Skin epidermis (tissue), 12 donors: Measurements from ENCODE around the gene PAIP2.
"Not testable (repeated sequence)": the region's sequence is repeated elsewhere in the genome, so short reads cannot be mapped to it uniquely, and the experiment has no call there.

ENCODE experiments used
- H3K27ac ChIP-seq, 21 experiments: fragments of 200-600 bp; sonication (generic) in 11 of 21; one replicate each; pipeline ENCODE4 v1.5.0; 2020; ENCODE audit warnings: mild to moderate bottlenecking in 3 of 21, inconsistent platforms in 2 of 21, moderate library complexity in 2 of 21
- H3K4me3 ChIP-seq, 7 experiments: fragments of 200-600 bp; sonication (generic) in 2 of 7; one replicate each; pipeline ENCODE4 v1.5.0; 2020; ENCODE audit warnings: inconsistent platforms in 2 of 7, mild to moderate bottlenecking in 2 of 7, moderate library complexity in 1 of 7

PAIP2 gene

DNA sequence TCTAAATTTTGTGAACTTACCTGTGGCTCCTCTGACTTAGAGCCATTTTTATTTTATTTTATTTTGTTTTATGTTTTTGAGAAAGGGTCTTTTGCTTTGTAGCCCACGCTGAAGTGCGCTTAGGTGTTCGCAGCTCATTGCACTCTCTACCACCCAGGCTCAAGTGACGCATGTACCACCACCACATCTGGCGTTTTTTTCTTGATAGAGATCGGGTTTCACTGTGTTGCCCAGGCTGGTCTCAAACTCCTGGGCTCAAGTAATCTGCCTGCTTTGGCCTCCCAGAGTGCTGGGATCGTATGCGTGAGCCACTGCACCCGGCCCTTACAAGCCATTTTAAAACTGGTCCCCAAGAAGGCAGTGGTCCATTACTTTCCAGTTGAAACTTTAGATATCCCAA lies 29.6 kb upstream of the PAIP2 start:
- no peak overlapping the region for H3K4me3 ChIP-seq
- no peak overlapping the region for H3K27ac ChIP-seq

DNA sequence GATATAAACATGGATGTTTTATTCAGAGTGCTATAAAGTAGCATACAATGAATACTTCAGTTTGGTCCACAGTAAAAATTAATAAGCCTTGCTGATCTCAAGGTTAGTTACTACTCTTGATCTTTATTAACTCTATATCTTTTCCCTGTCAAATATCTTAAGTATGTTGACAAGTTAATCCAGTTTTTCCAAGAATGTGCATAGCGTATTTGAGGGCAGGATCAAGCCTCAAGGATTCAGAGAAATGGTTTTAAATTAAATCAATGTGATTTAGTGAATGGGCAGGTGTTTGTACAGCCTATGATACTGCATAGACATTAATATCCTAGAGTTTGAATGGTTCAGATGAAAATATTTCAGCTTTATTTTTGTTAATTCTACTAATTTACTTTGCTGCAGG lies 27.4 kb upstream of the PAIP2 start:
- Histone ChIP-seq H3K27ac (no peak overlapping the region), H3K4me3 (no peak overlapping the region)

DNA sequence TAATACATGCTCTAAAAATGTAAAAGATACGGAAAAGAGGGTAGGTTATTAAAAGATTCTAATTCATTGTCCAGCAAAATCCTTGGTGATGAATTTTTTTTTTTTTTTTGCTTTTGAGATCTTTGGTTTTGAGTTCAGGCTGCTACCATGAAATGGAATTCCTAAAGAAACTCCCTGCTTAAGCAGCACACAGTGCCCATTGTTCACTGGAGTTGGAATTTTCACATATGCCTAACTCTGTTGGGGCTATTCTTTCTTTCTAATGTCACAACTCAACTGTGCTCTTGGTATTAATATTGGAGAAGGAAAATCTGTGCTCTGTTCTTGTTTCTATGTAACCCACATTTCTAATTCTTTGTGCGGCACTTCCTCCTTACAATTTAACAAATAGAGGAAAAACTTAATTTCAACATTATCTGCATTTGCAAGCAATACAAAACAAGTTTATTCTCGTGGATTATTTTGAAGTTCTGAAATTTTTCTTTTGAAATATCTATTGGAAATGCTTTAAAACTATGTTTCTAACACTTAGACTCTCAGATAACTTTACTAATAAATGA lies 26.5 kb upstream of the PAIP2 start:
- Histone ChIP-seq H3K27ac (no peak overlapping the region), H3K4me3 (no peak overlapping the region)

GRCh38 chr5:139335811-139336210 lies 5.8 kb upstream of the PAIP2 start:
- no peak overlapping the region for H3K4me3 ChIP-seq
- H3K27ac ChIP-seq: no peak overlapping the region

- no peak overlapping the region for H3K4me3 ChIP-seq
- no peak overlapping the region for H3K27ac ChIP-seq
Observed at GRCh38 chr5:139340051-139340450, 1.6 kb upstream of the PAIP2 start.

DNA sequence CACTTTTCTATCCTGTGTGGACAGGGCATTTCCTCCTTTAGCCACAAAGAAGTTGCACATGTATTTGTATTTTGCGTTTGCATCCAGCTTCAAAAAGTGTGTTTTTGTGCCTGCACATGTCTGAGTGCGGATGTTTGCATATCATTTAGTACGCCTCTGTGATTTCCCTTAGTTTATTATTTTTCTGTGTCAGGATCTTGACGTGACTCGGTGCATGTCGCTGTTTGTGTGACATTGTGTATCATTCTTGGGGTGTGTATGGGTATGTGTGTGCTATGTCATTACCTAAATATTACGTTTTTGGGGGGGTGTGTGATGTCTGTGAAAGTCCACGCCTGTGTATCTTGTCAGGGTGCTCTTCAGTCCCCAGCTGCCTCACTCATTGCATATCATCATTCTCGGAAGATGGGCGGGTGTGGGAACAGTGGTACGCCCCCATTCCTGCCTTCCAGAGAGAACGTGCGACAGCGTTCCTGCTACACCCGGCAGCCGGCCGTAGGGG lies 416 bp upstream of the PAIP2 start:
- Histone ChIP-seq H3K27ac (peak overlapping the region in 14 of 21 experiments; percentile 89 to 99 (median 95)), H3K4me3 (peak overlapping the region; percentile 66 to 99 (median 82))

- peak overlapping the region in 20 of 21 experiments; percentile 89 to 99 (median 95) for H3K27ac ChIP-seq
Observed at GRCh38 chr5:139342423-139342723, 719 bp downstream of the PAIP2 start.

GRCh38 chr5:139343476-139343875 lies 1.8 kb downstream of the PAIP2 start:
- peak overlapping the region in 4 of 7 experiments; percentile 66 to 95 (median 78) for H3K4me3 ChIP-seq
- peak overlapping the region in 2 of 21 experiments; percentile 29 to 95 for H3K27ac ChIP-seq

More at GRCh38 chr5:139342423-139342723, 719 bp downstream of the PAIP2 start:
- H3K4me3 ChIP-seq: peak overlapping the region; percentile 66 to 99 (median 82)

DNA sequence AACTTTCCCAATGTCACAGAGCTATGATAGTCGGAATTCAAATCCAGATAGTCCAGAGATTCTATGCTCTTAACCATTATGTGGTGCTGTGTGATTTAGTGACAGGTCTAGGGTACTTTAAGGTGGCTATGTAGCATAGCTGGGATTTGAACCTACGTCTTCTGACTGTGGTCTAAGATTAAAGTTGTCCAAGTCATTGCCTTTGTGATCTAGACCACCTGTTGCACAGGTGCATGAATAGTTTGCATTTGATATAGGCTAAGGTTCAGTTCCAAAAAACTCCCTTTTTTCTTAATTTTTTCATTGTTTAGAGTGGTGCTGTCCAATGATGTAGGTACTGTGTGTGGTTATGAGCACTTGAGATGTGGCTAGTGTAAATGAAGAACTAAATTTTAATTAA lies 2.5 kb downstream of the PAIP2 start:
- no peak overlapping the region for H3K4me3 ChIP-seq
- H3K27ac ChIP-seq: no peak overlapping the region

DNA sequence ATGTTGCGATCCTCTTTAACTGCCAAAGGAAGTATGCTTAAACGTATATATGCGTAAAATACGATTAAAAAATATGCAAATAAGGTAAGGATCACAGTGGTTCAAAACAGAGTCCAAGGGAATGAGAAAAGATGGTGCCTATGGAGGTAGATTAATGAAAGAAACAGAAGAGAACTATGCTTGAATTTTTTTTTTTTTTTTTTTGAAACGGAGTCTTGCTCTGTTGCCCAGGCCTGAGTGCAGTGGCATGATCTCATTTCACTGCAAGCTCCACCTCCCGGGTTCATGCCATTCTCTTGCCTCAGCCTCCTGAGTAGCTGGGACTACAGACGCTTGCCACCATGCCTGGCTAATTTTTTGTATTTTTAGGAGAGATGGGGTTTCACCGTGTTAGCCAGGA lies 3.8 kb downstream of the PAIP2 start:
- H3K4me3 ChIP-seq, H3K27ac ChIP-seq: not testable (repeated sequence)

- not testable (repeated sequence) for H3K27ac ChIP-seq, H3K4me3 ChIP-seq
Observed at GRCh38 chr5:139347863-139348262, 6.2 kb downstream of the PAIP2 start.

GRCh38 chr5:139354186-139354585 lies 12.5 kb downstream of the PAIP2 start:
- H3K27ac ChIP-seq: no peak overlapping the region

DNA sequence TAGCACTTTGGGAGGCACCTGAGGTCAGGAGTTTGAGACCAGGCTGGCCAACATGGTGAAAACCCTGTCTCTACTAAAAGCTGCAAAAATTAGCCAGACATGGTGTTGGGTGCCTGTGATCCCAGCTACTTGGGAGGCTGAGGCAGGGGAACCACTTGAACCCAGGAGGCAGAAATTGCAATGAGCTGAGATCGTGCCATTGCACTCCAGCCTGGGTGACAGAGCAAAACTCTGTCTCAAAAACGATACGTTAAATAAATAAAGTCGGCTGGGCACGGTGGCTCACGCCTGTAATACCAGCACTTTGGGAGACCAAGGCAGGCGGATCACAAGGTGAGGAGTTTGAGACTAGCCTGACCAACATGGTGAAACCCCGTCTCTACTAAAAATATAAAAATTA lies 14.2 kb downstream of the PAIP2 start:
- not testable (repeated sequence) for H3K27ac ChIP-seq, H3K4me3 ChIP-seq

More at GRCh38 chr5:139354186-139354585, 12.5 kb downstream of the PAIP2 start:
- H3K4me3 ChIP-seq: no peak overlapping the region

DNA sequence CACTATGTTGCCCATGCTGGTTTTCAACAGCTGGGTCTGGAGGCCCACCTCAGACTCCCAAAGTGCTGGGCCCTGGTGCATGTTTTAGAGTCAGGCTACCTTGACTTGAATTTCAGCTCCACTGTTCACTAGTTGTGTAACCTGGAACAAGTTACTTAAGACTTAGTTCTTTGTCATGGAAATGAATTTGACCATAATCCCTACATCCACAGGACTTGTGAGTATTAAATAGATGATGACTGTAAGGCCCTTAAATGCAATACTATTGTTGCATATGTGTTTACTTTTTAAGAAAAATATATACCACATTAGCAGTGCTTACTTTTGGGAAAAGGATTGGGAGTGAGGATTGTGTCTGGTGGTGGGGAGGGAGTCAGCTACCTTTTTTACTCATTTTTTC lies 16.4 kb downstream of the PAIP2 start:
- H3K4me3 ChIP-seq: no peak overlapping the region
- no peak overlapping the region for H3K27ac ChIP-seq

- Histone ChIP-seq H3K27ac (no peak overlapping the region), H3K4me3 (no peak overlapping the region)
Observed at GRCh38 chr5:139360384-139360783, 18.7 kb downstream of the PAIP2 start.

DNA sequence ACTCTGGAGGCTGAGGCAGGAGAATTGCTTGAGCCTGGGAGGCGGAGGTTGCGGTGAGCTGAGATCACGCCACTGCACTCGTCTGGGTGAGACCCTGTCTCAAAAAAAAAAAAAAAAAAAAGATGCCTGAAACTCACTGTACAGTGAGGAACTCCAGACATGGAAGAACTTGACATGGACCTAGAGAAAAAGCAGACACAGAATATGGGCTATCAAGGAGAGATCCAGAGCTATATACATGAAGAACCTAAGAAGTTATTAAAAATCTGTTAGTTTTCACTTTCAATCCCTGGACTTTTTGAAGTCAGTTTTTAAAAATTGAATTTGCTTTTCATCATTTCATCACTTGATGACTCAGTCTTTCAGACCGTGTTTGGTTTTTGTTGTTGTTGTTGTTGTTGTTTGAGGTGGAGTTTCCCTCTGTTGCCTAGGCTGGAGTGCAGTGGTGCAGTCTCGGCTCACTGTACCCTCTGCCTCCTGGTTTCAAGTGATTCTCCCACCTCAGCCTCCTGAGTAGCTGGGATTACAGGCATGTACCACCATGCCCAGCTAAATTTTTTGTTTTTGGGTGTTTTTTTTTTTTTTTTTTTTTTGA lies 20.3 kb downstream of the PAIP2 start:
- no peak overlapping the region for H3K27ac ChIP-seq
- H3K4me3 ChIP-seq: no peak overlapping the region

- Histone ChIP-seq H3K27ac (peak overlapping the region in 4 of 21 experiments; percentile 10 to 39 (median 20)), H3K4me3 (no peak overlapping the region)
Observed at GRCh38 chr5:139363937-139364336, 22.3 kb downstream of the PAIP2 start.

DNA sequence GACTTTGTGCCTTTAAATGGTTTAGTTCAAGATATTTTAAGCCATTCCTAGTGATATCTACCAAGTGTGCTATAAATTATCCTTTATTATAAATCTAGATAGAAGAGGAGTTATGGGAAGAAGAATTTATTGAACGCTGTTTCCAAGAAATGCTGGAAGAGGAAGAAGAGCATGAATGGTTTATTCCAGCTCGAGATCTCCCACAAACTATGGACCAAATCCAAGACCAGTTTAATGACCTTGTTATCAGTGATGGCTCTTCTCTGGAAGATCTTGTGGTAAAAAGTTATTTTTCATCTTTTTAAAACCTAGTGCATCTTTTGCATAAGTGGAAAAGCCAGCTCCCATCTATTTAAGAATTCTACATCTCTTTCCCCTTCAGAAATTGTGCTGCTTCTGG lies 22.8 kb downstream of the PAIP2 start:
- no peak overlapping the region for H3K4me3 ChIP-seq
- peak overlapping the region in 4 of 21 experiments; percentile 10 to 39 (median 20) for H3K27ac ChIP-seq

- H3K4me3 ChIP-seq: no peak overlapping the region
- no peak overlapping the region for H3K27ac ChIP-seq
Observed at GRCh38 chr5:139368613-139369012, 27.0 kb downstream of the PAIP2 start.

DNA sequence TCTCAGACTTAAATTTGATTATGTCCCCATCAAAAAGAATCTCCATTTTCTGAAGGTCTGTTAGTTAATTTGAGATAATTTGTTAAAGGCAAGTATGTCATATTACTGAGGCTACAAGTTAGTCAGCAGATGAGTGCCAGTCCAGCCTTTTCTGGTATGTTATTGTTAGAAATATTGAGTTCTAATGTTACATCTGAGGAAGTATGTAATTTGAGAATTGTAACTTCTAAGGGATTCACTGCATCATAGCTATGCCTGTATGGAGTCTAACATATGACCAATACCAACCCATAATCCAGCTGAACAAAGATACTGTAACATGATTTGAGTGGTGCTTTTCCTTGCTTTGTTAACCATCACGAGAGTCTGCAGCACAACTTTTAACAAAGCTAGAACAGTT lies 27.5 kb downstream of the PAIP2 start:
- Histone ChIP-seq H3K27ac (no peak overlapping the region), H3K4me3 (no peak overlapping the region)

DNA sequence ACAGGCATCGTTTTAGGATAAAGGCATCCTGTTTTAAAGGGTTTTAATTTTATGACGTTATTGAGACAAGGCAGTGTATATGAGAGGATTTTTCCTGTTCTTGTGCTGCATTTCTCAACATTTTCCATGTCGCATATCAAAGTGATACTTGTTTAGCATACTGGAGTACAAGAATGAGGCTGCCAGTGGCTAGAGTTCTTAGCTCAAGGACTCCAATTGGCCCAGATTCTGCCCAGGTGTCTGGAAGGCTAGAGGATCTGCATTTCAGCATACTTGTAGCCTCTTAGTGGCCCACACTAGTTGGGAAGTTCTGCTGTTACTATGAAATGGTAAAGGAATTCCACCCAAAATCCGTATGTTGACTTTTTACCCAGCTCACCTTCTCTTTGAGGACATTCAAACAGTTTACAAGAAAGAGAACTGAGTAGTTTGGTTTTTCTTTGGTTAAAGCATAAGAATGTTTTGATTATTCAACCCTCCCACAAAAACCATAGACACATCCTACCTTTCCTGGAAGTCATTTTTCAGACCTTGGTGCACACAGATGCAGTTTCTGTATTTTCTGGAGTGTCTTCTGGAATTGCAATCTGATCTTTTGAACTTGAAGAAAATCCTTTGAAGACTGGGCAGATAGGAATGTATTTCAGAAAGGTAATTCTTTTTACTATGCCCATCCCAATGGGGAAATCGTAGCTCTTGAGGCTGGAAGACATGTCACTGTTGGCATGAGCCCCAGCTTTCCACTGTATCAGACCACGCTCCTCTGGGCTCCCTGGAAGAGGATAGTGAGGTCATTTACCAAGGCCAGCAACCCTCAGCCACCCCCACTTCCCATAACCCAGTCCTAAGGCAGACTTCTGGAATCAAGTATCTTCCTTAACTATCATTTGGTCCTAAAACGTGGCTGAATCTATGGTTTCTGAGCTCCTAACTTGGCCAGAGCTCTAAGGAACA lies 30.1 kb downstream of the PAIP2 start:
- Histone ChIP-seq H3K4me3 (no peak overlapping the region), H3K27ac (no peak overlapping the region)
